HepG2 (cell line): ENCODE data around the gene MSMB. TPM values are rescaled to one million over a fixed set of nuclear protein-coding genes. Genes with fewer than 3 reads are reported as not detected.

Source experiments
- ATAC-seq: fragments of 200-7000 bp; cut with Tn5 transposase; 3 replicates; pipeline ENCODE4 v1.9.1; 2020; ENCODE audit warnings: mild to moderate bottlenecking, moderate library complexity
- BruUV-seq: library from RNA; stranded (reverse); fragments of 400-500 nt; replicated peaks from 2 replicates; lab custom pipeline; 2021; lab: Mats Ljungman, UMichigan
- CTCF ChIA-PET: fragments of 300-600 bp; formaldehyde crosslinking; extraction: SDS; loops from one replicate; lab custom pipeline; 2021; ENCODE audit warnings: low total read pairs, inconsistent platforms, low intra/inter-chr PET ratio; lab: Yijun Ruan, JAX
- POLR2A ChIA-PET: fragments of 350-600 bp; sonication (Branson Sonifier 250); formaldehyde crosslinking; loops from one replicate; lab custom pipeline; 2020; ENCODE audit warnings: antibody characterized with exemption, inconsistent platforms; lab: Yijun Ruan, JAX
- DNase-seq: peaks from one replicate; pipeline ENCODE4 v3.0.0-alpha.2; 2015; ENCODE audit warnings: low spot score
- FAIRE-seq: peaks from 3 replicates; lab custom pipeline; 2011; peaks lifted over from hg19 to GRCh38; lab: Jason Lieb, UNC
- H2AFZ ChIP-seq: one replicate; pipeline ENCODE4 v1.6.1; 2011; ENCODE audit warnings: low read length, inconsistent platforms
- H3K27ac ChIP-seq: fragments of 300-600 bp; 3 replicates; pipeline ENCODE4 v1.8.0; 2011; ENCODE audit warnings: mixed run types, mild to moderate bottlenecking, mixed read lengths, low read length, inconsistent platforms; ENCODE audit not compliant: insufficient read depth; ENCODE audit errors: extremely low read length
- H3K27me3 ChIP-seq, 2 experiments: fragments of 200-600 bp in 1 of 2; 2 replicates in 1 of 2; 3 replicates in 1 of 2; pipeline versions ENCODE4 v1.6.0 to v1.8.0; 2011; ENCODE audit warnings: low read length in 2 of 2, mild to moderate bottlenecking in 2 of 2, moderate library complexity in 2 of 2, inconsistent platforms in 1 of 2; ENCODE audit not compliant: insufficient read depth in 2 of 2, control insufficient read depth in 1 of 2
- H3K36me3 ChIP-seq, 2 experiments: fragments of 200-600 bp in 1 of 2; replicated peaks in 1 of 2; 2 replicates in 1 of 2; 3 replicates in 1 of 2; pipeline versions ENCODE4 v1.5.1 to v1.8.0; 2011; ENCODE audit warnings: low read length in 2 of 2, inconsistent platforms in 1 of 2; ENCODE audit not compliant: insufficient read depth in 2 of 2, control insufficient read depth in 1 of 2
- H3K4me1 ChIP-seq: 2 replicates; pipeline ENCODE4 v1.5.1; 2012; ENCODE audit warnings: low read length, inconsistent platforms; ENCODE audit not compliant: insufficient read depth
- H3K4me2 ChIP-seq: 2 replicates; pipeline ENCODE4 v1.6.0; 2011; ENCODE audit warnings: low read depth, low read length, inconsistent platforms
- H3K4me3 ChIP-seq, 3 experiments: fragments of 200-600 bp in 1 of 3; sonication (generic), shearing (Covaris generic) in 1 of 3; replicated peaks in 1 of 3; 2 replicates each; pipeline ENCODE4 v1.5.1; 2011 to 2016; ENCODE audit warnings: low read length in 3 of 3, inconsistent platforms in 2 of 3, low read depth in 2 of 3, mild to moderate bottlenecking in 2 of 3, control low read depth in 1 of 3, mixed read lengths in 1 of 3; ENCODE audit not compliant: insufficient read depth in 1 of 3
- H3K79me2 ChIP-seq: one replicate; pipeline ENCODE4 v1.6.1; 2011; ENCODE audit warnings: low read length, inconsistent platforms; ENCODE audit not compliant: insufficient read depth
- H3K9ac ChIP-seq: 2 replicates; pipeline ENCODE4 v1.6.0; 2011; ENCODE audit warnings: mild to moderate bottlenecking, low read depth, low read length, inconsistent platforms; ENCODE audit not compliant: insufficient read depth
- H3K9me3 ChIP-seq: 2 replicates; pipeline ENCODE4 v1.5.1; 2012; ENCODE audit warnings: mild to moderate bottlenecking, low read length
- H4K20me1 ChIP-seq: 2 replicates; pipeline ENCODE4 v1.6.0; 2011; ENCODE audit warnings: inconsistent platforms, mild to moderate bottlenecking, low read length, moderate library complexity; ENCODE audit not compliant: insufficient read depth
- CEBPG ChIP-seq: IDR thresholded peaks from 2 replicates; pipeline ENCODE4 v1.6.1; 2016
- FOXM1 ChIP-seq: sonication (generic); formaldehyde crosslinking; IDR thresholded peaks from 2 replicates; pipeline ENCODE4 v1.5.0; 2020; ENCODE audit warnings: missing genetic modification reagents
- U2AF2 ChIP-seq: fragments of 200-400 bp; formaldehyde crosslinking; IDR thresholded peaks from 2 replicates; pipeline ENCODE4 v1.6.1; 2017; ENCODE audit warnings: low read depth, mild to moderate bottlenecking, low read length
- ZEB1 ChIP-seq: IDR thresholded peaks from 2 replicates; pipeline ENCODE4 v1.6.1; 2012; ENCODE audit warnings: mild to moderate bottlenecking, low read depth, inconsistent platforms; ENCODE audit not compliant: insufficient replicate concordance
- ZNF292 ChIP-seq: sonication (generic); formaldehyde crosslinking; IDR thresholded peaks from 2 replicates; pipeline ENCODE4 v1.8.1; 2022; ENCODE audit warnings: mild to moderate bottlenecking, low read depth, missing genetic modification reagents, borderline replicate concordance
- WGBS: methylation state at CpG from one replicate; pipeline ENCODE4 v1.1.6; 2017; ENCODE audit warnings: low lambda C conversion rate; 5-methylcytosine and 5-hydroxymethylcytosine counted together
- in situ Hi-C: cut with HindIII; loops from 2 replicates; pipeline ENCODE4 v1.10.0; 2017; ENCODE audit warnings: low pct_unique_long_range_greater_than_20kb; ENCODE audit not compliant: extremely low pct_ligation_motif_present
- intact Hi-C: fragments of 100-400 bp; cut with micrococcal nuclease; formaldehyde crosslinking; loops from one replicate; pipeline ENCODE4 v1.10.0; 2022; ENCODE audit not compliant: unreplicated experiment
- polyA plus RNA-seq, 8 experiments: library from polyadenylated mRNA; depleted of rRNA in 3 of 8; stranded (reverse) in 7 of 8; unstranded in 1 of 8; fragments of >200 nt; fragmentation: Illumina TruSeq in 4 of 8; extraction: Trizol in 4 of 8; gene quantifications; 2 replicates each; pipeline versions ENCODE4 v1.2.1 to v1.2.3, GENCODE V29; 2011 to 2016; ENCODE audit warnings: low read depth in 4 of 8, missing spikeins in 1 of 8, mixed read lengths in 1 of 8; ENCODE audit not compliant: insufficient read depth in 1 of 8
- total RNA-seq, 5 experiments: library from RNA; depleted of rRNA; stranded (reverse); fragments of >200 nt; fragmentation: Illumina TruSeq; extraction: Trizol; gene quantifications; 2 replicates each; pipeline ENCODE4 v1.2.3, GENCODE V29; 2016; ENCODE audit warnings: low read depth in 1 of 5
- TF ChIP-seq, protein P1 (sequence below): sonication (generic); formaldehyde crosslinking; IDR thresholded peaks from 2 replicates; pipeline ENCODE4 v1.4.0; 2020; ENCODE audit warnings: missing genetic modification reagents

Gene MSMB
- total and polyA plus RNA-seq, 2 of the 13 experiments (the other 11 are each of a cell fraction or from before 2014, with no cell fraction given) = 0.84 TPM; not detected in 1

DNA sequence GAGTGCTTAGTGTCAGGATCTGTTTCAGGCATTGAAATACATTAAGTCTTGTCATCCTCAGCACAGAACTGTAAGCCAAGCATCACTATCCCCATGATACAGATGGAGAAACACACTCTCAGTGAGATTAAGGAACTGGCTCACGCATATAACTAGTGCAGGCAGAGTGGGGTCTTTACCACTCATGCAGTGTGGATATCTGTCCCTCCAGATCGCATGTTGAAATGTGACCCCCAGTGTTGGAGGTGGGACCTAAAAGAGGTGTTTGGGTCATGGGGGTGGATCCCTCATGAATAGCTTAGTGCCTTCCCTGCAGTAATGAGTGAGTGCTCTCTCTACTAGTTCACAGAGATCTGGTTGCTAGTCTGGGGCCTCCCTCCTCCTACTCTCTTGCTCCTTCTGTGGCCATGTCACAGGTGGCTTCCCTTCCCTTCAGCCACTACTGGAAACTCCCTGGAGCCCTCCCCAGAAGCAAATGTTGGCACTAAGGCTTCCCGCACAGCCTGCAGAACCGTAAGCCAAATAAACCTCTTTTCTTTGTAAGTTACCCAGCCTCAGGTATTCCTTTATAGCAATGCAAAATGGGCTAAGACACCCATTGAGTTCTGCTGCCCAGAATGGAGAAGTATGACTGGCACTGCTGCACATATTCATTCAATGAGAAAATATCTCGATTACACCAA, 31.8 kb upstream of the MSMB start (continued):
- TF ChIP-seq, protein P1, sequence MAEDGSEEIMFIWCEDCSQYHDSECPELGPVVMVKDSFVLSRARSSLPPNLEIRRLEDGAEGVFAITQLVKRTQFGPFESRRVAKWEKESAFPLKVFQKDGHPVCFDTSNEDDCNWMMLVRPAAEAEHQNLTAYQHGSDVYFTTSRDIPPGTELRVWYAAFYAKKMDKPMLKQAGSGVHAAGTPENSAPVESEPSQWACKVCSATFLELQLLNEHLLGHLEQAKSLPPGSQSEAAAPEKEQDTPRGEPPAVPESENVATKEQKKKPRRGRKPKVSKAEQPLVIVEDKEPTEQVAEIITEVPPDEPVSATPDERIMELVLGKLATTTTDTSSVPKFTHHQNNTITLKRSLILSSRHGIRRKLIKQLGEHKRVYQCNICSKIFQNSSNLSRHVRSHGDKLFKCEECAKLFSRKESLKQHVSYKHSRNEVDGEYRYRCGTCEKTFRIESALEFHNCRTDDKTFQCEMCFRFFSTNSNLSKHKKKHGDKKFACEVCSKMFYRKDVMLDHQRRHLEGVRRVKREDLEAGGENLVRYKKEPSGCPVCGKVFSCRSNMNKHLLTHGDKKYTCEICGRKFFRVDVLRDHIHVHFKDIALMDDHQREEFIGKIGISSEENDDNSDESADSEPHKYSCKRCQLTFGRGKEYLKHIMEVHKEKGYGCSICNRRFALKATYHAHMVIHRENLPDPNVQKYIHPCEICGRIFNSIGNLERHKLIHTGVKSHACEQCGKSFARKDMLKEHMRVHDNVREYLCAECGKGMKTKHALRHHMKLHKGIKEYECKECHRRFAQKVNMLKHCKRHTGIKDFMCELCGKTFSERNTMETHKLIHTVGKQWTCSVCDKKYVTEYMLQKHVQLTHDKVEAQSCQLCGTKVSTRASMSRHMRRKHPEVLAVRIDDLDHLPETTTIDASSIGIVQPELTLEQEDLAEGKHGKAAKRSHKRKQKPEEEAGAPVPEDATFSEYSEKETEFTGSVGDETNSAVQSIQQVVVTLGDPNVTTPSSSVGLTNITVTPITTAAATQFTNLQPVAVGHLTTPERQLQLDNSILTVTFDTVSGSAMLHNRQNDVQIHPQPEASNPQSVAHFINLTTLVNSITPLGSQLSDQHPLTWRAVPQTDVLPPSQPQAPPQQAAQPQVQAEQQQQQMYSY (CRISPR knock-in tag) = no peak
- TF ChIP-seq FOXM1 (no peak), U2AF2 (no peak)
- TF ChIP-seq, all 625 proteins: peak for 0

DNA sequence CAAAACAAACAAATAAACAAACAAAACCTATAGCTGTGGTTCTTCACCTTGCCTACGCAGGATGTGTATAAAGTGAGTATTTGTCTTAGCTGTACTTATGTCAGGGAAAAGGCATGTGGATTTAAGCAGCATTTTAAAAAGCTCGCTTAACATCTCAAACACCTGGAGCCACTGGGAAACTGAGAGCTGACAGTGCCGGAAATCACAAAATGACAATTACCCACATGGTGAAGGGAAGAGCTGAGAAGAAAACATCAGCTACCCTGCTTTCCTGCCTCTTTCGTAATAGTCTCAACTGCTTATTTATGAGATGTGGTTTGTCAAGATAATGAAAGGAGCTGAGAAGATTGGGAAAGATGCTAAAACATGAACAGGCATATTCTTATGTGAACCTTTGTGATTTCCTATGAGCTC, 31.1 kb upstream of the MSMB start:
- no peak for FAIRE-seq
- no TSS peak for BruUV-seq
- 29% methylated on average over 4 of the region's 4 CpGs for WGBS
- no peak overlapping the region for H3K4me3 ChIP-seq
- TF ChIP-seq CEBPG (CRISPR knock-in tag) (0 out of 2 replicates have a peak, but pooled peaks have one; percentile 12), ZNF292 (CRISPR knock-in tag) (0 out of 2 replicates have a peak, but pooled peaks have one; percentile 53), ZEB1 (no peak)
- TF ChIP-seq, all 625 proteins: peak for 2
- H3K79me2 ChIP-seq = no peaks in the 10 kb centered on the region
- H3K36me3 ChIP-seq = no peaks in the 10 kb centered on the region
- DNase-seq (no peak), ATAC-seq (no peak)
- H3K9ac ChIP-seq = no peak overlapping the region
- peaks cover 47% of the 10 kb centered on the region for H3K4me1 ChIP-seq
- no peaks in the 10 kb centered on the region; a peak in 1 of 5 replicates for H3K27me3 ChIP-seq
- in situ Hi-C loops = no loop called here
- ChIA-PET POLR2A (no interaction called here), CTCF (no interaction called here)
- intact Hi-C loops = no loop called here
- no peaks in the 10 kb centered on the region for H4K20me1 ChIP-seq
- peak overlapping the region; percentile 64 for H3K4me2 ChIP-seq
- 0 out of 2 replicates have a peak, but pooled peaks cover 7% of the 10 kb centered on the region for H3K9me3 ChIP-seq
- H2AFZ ChIP-seq = peak overlapping the region; percentile 42
- no peak overlapping the region for H3K27ac ChIP-seq
